Retinal pigment epithelial cell (primary cell): Measurements from ENCODE around the gene PDCD1.

Experiments used
- DNase-seq: peaks from one replicate; pipeline ENCODE4 v3.0.0-alpha.2; 2010; ENCODE audit warnings: low read depth
- H3K4me3 ChIP-seq: 2 replicates; pipeline ENCODE4 v1.5.1; 2011; ENCODE audit warnings: mild to moderate bottlenecking, low read length, control low read depth, moderate library complexity
- TF ChIP-seq, protein P1 (sequence below): conservative IDR thresholded peaks from 2 replicates; pipeline ENCODE4 v1.5.1; 2011; ENCODE audit warnings: low read depth, low read length, control low read depth, inconsistent platforms

Gene PDCD1

DNA sequence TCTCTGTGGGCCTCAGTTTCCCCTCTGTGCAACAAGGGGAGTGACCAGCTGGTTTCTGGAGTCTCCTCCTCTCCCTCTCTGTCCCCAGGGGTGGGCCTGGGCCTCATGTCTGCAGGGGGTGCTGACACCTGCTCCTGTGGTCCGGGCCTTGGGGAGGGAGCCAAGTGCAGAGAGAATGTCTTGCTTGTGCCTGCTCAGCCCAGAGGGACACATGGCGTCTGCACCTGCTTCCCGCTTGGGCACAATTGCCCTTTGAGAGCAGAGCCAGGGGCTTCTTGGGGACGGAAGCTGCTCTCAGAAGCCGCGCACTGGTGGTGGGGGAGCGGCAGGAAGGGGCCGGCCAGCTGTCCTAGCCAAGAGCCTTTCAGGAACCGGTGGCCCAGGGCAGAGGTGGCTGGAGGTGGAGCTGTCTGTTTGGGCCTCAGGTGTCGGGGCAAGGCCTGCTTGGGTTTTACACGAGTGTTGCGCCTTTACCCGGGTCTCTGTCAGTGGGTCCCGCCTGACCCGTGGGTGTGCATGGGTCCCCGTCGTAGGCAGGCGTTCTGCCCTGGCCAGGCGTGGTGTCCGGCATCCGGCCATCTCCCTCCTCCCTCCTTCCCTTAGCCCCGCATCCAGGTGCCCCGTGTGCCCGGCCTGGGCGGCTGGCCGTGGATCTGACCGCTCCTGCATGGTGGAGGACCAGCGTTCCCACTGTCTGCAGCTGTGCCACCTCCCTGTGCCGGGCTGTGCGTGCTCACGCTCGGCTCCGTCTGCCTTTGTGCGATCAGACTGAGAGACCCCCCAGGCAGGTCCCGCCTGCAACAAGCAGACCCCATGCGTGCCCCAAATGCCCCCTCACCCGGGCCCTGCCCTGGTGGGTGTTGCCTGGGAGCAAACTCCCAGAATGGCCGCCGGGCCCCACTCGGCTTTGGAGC, 45.7 kb downstream of the PDCD1 start:
- no peak overlapping the region for H3K4me3 ChIP-seq
- no peak for DNase-seq
- TF ChIP-seq, protein P1, sequence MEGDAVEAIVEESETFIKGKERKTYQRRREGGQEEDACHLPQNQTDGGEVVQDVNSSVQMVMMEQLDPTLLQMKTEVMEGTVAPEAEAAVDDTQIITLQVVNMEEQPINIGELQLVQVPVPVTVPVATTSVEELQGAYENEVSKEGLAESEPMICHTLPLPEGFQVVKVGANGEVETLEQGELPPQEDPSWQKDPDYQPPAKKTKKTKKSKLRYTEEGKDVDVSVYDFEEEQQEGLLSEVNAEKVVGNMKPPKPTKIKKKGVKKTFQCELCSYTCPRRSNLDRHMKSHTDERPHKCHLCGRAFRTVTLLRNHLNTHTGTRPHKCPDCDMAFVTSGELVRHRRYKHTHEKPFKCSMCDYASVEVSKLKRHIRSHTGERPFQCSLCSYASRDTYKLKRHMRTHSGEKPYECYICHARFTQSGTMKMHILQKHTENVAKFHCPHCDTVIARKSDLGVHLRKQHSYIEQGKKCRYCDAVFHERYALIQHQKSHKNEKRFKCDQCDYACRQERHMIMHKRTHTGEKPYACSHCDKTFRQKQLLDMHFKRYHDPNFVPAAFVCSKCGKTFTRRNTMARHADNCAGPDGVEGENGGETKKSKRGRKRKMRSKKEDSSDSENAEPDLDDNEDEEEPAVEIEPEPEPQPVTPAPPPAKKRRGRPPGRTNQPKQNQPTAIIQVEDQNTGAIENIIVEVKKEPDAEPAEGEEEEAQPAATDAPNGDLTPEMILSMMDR: no peak

DNA sequence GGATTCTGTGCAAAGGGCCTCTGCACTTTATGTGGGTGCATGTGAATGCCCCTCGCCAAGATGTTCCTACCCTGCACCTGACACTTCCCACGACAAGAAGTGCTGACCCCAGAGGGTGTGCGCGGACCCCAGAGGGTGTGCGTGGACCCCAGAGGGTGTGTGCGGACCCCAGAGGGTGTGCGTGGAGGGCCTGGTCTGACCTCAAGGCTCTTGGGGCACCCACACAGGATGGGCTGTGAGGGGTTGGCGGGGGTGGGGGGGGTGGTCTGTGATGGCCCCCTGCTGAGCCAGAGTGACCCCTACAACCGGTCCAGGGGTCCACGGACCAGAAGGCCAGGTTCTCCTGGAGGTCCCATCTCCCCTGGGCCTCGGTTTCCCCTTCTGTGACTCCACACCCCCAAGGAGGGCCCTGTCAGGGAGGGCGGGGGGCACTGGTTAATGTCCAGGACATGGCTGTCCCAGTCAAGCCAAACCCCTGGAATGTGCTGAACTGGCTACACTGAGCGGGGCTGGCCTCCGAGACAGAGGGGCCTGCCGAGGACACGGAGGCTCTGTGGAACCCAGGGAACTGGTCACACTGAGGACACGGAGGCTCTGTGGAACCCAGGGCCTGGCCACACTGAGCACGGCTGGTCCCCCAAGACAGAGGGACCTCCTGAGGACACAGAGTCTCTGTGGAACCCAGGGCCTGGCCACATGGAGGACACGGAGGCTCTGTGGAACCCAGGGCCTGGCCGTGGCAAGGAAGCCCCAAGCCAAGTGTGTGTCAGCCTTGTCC, 46.6 kb downstream of the PDCD1 start:
- H3K4me3 ChIP-seq: no peak overlapping the region
- no peak for DNase-seq
- TF ChIP-seq, protein P1: no peak

DNA sequence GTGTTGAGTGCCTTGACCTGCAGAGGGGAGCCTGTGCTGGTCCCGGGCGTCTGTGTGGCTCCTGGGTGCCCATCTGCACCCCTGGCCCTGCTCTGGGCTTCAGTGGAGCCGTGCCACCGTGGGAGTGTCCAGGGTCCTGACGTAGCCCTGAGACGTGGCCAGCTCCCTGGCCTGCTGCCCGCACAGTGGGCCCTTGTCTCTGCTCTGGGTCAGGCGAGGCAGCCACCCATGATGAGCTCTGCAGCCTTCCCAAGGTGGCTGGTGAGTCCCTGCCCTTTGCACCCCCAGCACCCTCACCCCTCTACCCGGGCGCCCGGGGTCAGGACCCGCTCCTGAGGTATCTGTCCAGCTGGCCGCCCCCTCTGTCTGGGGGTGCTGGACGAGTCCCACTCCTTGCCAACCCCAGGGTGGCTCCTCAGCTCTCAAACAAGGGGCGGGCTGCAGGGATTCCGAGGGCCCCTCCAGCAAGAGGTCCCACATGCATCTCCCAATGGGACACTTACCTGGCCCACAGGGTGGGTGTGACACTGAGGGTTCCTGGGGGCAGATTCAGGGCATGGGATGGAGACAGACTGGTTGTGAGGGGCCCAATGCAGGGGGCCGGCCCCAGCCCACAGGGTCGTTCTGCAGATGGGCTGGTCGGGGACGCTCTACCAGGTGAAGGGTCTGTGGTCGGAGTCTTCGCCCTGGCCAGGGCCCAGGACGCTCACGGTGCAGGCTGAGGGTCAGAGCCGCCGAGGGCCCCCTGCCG, 47.3 kb downstream of the PDCD1 start:
- TF ChIP-seq, protein P1: no peak
- no peak for DNase-seq
- H3K4me3 ChIP-seq: no peak overlapping the region

DNA sequence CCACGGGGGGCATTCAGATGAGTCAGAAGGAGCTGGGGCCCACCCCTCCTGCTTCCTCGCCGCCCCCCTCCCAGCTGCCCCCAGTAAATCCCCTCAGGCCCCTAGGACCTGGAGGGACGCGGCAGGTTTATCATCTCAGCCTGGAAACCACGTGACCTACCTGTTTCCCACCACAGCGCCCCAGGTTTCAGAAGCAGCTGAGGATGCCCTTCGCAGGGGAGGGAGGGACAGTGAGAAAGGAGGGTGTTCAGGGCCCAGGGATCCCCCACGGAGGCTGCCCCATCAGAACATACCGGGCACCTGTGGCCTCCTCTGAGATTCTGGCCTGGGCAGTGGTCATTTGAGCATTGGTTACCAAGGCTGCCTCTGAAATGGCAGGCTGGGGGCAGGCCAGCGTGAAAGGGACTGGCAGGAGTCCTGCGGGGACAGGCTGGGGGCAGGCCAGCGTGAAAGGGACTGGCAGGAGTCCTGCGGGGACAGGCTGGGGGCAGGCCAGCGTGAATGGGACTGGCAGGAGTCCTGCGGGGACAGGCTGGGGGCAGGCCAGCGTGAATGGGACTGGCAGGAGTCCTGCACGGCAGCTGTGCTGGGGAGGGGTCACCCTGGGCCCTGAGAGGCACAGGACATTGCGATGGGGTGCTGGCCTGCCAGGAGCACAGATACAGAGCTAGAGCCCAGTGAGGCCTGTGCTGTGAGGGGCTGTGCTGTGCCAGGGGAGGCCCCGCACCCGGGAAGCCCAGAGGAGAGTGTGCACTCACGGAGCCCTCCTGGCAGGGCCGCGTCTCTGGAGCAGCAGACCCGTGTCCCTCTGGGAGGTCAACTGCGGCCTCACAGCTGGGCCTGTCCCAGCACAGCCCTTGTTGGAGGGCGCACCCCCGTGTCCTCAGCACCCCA, 48.1 kb downstream of the PDCD1 start:
- no peak for DNase-seq
- TF ChIP-seq, protein P1: no peak
- no peak overlapping the region for H3K4me3 ChIP-seq

DNA sequence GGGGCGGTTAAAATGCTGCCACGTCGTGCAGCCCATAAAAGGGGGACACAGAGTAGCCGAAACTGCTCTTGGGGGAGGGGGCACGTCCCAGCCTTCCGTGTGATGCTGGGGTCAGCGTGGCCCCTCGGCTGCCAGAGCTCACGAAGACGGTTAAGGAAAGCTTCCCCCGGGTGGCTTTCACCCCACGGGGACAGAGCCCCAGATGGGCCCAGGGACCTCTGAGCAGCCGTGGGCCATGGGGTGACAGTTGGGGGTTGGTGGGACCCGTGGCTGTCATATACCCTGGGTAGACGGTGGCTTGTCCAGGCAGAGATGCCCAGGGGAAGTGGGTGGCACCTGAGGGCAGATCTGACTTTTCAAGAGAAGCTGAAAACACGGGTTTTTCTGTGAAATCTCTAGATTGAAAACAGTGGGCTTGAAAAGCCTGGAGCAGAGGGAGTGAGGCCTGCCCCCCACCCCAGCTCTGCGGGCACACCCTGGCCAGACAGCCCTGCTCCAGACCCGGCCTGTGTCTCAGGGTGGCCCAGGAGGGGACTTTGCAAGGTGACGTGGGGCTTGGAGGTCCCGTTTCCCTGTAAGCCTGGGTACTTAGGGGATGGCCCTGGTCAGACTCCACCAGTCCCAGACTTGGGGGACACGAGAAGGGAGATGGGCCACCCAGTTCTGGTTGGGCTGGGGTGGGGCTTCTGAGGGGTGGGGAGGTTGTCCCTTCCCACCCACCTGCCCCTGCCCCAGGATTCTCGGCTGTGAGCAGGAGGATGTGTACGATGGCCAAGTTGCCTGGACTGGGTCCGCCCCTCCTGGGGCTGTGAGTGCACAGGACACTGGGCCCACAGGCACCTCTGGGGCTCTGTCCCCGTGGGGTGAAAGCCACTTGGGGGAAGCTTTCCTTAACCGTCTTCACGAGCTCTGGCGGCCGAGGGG, 49.0 kb downstream of the PDCD1 start:
- no peak for DNase-seq
- no peak overlapping the region for H3K4me3 ChIP-seq
- TF ChIP-seq, protein P1: no peak
